ENCODE measurements around the gene ARL16. TPM values are rescaled to one million over a fixed set of nuclear protein-coding genes. Genes with fewer than 3 reads are reported as not detected.

ARL16 gene
- polyA plus RNA-seq, 1 donor (not counting 4 experiments of a cell fraction or from before 2014, with no cell fraction given) = 48.7 TPM

- Histone ChIP-seq H3K9me1 (ENCODE audit: control insufficient read depth, extremely low read depth, insufficient read depth, low read length) (no peaks in the 10 kb centered on the region), H3K9ac (ENCODE audit: control insufficient read depth, extremely low read depth, insufficient read depth, low read length) (no peak overlapping the region), H3K79me2 (ENCODE audit: control insufficient read depth, insufficient read depth, low read length) (no peaks in the 10 kb centered on the region), H3K4me1 (ENCODE audit: control insufficient read depth, extremely low read depth, insufficient read depth, low read length) (peaks cover under 1% of the 10 kb centered on the region), H2AFZ (ENCODE audit: control insufficient read depth, low read length) (no peak overlapping the region), H3K9me3 (ENCODE audit: control insufficient read depth, low read depth, low read length) (no peaks in the 10 kb centered on the region), H3K27ac (ENCODE audit: control insufficient read depth, insufficient read depth, low read length) (no peak overlapping the region), H3K36me3 (ENCODE audit: control insufficient read depth in 2 of 2, extremely low read depth in 1 of 2, insufficient read depth in 2 of 2, low read length in 2 of 2) (peaks cover 0 to 3% of the 10 kb centered on the region in 2 experiments), H3K27me3 (ENCODE audit: control insufficient read depth, extremely low read depth, insufficient read depth, low read length) (peaks cover 25% of the 10 kb centered on the region), H3K4me3 (ENCODE audit: control insufficient read depth in 2 of 3, extremely low read depth in 1 of 3, insufficient read depth in 2 of 3, low read depth in 1 of 3, low read length in 3 of 3) (no peak overlapping the region), H4K20me1 (ENCODE audit: control insufficient read depth, extremely low read depth, insufficient read depth, low read length) (peaks cover 4% of the 10 kb centered on the region), H3K4me2 (ENCODE audit: control insufficient read depth, extremely low read depth, insufficient read depth, low read depth, low read length) (no peak overlapping the region)
- FAIRE-seq (no peak), DNase-seq (ENCODE audit: low read depth, low spot score) (no peak)
- dilution Hi-C loops (cut with MboI; ENCODE audit: extremely low pct_ligation_motif_present, low sequenced_read_pairs) = no loop called here
- TF ChIP-seq EZH2 (IDR thresholded peaks at IDR 0.05; ENCODE audit: low read length) (peak; percentile 59), CTCF (optimal IDR thresholded peaks at IDR 0.05 in 1 of 3, IDR thresholded peaks at IDR 0.05 in 1 of 3, conservative IDR thresholded peaks at IDR 0.05 in 1 of 3; ENCODE audit: extremely low read depth in 1 of 3, insufficient read depth in 2 of 3, low read length in 3 of 3) (no peak)
Measured at GRCh38 chr17:81647640-81648012, 36.0 kb downstream of the ARL16 start.

- Histone ChIP-seq H2AFZ (ENCODE audit: control insufficient read depth, low read length) (no peak overlapping the region), H3K4me1 (ENCODE audit: control insufficient read depth, extremely low read depth, insufficient read depth, low read length) (peaks cover 7% of the 10 kb centered on the region), H3K9ac (ENCODE audit: control insufficient read depth, extremely low read depth, insufficient read depth, low read length) (no peak overlapping the region), H3K4me3 (ENCODE audit: control insufficient read depth in 2 of 3, extremely low read depth in 1 of 3, insufficient read depth in 2 of 3, low read depth in 1 of 3, low read length in 3 of 3) (no peak overlapping the region), H3K27ac (ENCODE audit: control insufficient read depth, insufficient read depth, low read length) (no peak overlapping the region), H3K4me2 (ENCODE audit: control insufficient read depth, extremely low read depth, insufficient read depth, low read depth, low read length) (no peak overlapping the region), H3K9me1 (ENCODE audit: control insufficient read depth, extremely low read depth, insufficient read depth, low read length) (no peaks in the 10 kb centered on the region), H3K27me3 (ENCODE audit: control insufficient read depth, extremely low read depth, insufficient read depth, low read length) (peaks cover 25% of the 10 kb centered on the region), H4K20me1 (ENCODE audit: control insufficient read depth, extremely low read depth, insufficient read depth, low read length) (peaks cover 4% of the 10 kb centered on the region), H3K79me2 (ENCODE audit: control insufficient read depth, insufficient read depth, low read length) (no peaks in the 10 kb centered on the region), H3K9me3 (ENCODE audit: control insufficient read depth, low read depth, low read length) (no peaks in the 10 kb centered on the region), H3K36me3 (ENCODE audit: control insufficient read depth in 2 of 2, extremely low read depth in 1 of 2, insufficient read depth in 2 of 2, low read length in 2 of 2) (peaks cover 0 to 3% of the 10 kb centered on the region in 2 experiments)
- dilution Hi-C loops (cut with MboI; ENCODE audit: extremely low pct_ligation_motif_present, low sequenced_read_pairs) = no loop called here
- no peak for FAIRE-seq
- no peak for DNase-seq (ENCODE audit: low read depth, low spot score)
- TF ChIP-seq EZH2 (IDR thresholded peaks at IDR 0.05; ENCODE audit: low read length) = no peak
- no peak for TF ChIP-seq CTCF (optimal IDR thresholded peaks at IDR 0.05 in 1 of 3, IDR thresholded peaks at IDR 0.05 in 1 of 3, conservative IDR thresholded peaks at IDR 0.05 in 1 of 3; ENCODE audit: extremely low read depth in 1 of 3, insufficient read depth in 2 of 3, low read length in 3 of 3)
Measured at GRCh38 chr17:81646869-81647600, 36.6 kb downstream of the ARL16 start.

All from keratinocyte (primary cell).